ENCODE results near the gene CEP295NL. TPM values are rescaled to one million over a fixed set of nuclear protein-coding genes. Genes with fewer than 3 reads are reported as not detected.
"Not testable (repeated sequence)": the region's sequence is repeated elsewhere in the genome, so short reads cannot be mapped to it uniquely, and the experiment has no call there.

The CEP295NL gene
- total RNA-seq, 1 donor from 2014 or later, result 2.6 TPM

GRCh38 chr17:78946631-78947030 lies 43.6 kb upstream of the CEP295NL start:
- Mint-ChIP-seq H3K4me1 (ENCODE audit: low read depth) (peaks cover 2% of the 10 kb centered on the region), H3K4me3 (ENCODE audit: low read depth) (no peak overlapping the region), H3K36me3 (ENCODE audit: insufficient read depth) (no peaks in the 10 kb centered on the region), H3K27me3 (peaks cover 6% of the 10 kb centered on the region), H3K27ac (no peak overlapping the region), H3K9me3 (ENCODE audit: low read depth) (peaks cover 10% of the 10 kb centered on the region)
- no peak for TF ChIP-seq CTCF (IDR thresholded peaks at IDR 0.05; ENCODE audit: unreplicated experiment)
- no peak for DNase-seq (ENCODE audit: low spot score, unreplicated experiment)

GRCh38 chr17:78946131-78946530 lies 43.1 kb upstream of the CEP295NL start:
- Mint-ChIP-seq H3K27me3 (peaks cover 6% of the 10 kb centered on the region), H3K9me3 (ENCODE audit: low read depth) (peaks cover 8% of the 10 kb centered on the region), H3K4me1 (ENCODE audit: low read depth) (peaks cover 2% of the 10 kb centered on the region), H3K4me3 (ENCODE audit: low read depth) (no peak overlapping the region), H3K27ac (no peak overlapping the region), H3K36me3 (ENCODE audit: insufficient read depth) (no peaks in the 10 kb centered on the region)
- no peak for TF ChIP-seq CTCF (IDR thresholded peaks at IDR 0.05; ENCODE audit: unreplicated experiment)
- no peak for DNase-seq (ENCODE audit: low spot score, unreplicated experiment)

- not testable (repeated sequence) for H3K4me1 Mint-ChIP-seq (ENCODE audit: low read depth); H3K4me3 Mint-ChIP-seq (ENCODE audit: low read depth); DNase-seq (ENCODE audit: low spot score, unreplicated experiment); H3K27me3 Mint-ChIP-seq; H3K36me3 Mint-ChIP-seq (ENCODE audit: insufficient read depth); H3K27ac Mint-ChIP-seq; H3K9me3 Mint-ChIP-seq (ENCODE audit: low read depth)
Measured at GRCh38 chr17:78945455-78945854, 42.5 kb upstream of the CEP295NL start.

GRCh38 chr17:78944956-78945355 lies 42.0 kb upstream of the CEP295NL start:
- H3K27ac Mint-ChIP-seq, result no peak overlapping the region
- H3K36me3 Mint-ChIP-seq (ENCODE audit: insufficient read depth), result no peaks in the 10 kb centered on the region
- peaks cover 6% of the 10 kb centered on the region for H3K27me3 Mint-ChIP-seq
- peaks cover 2% of the 10 kb centered on the region for H3K4me1 Mint-ChIP-seq (ENCODE audit: low read depth)
- H3K9me3 Mint-ChIP-seq (ENCODE audit: low read depth), result no peaks in the 10 kb centered on the region
- TF ChIP-seq CTCF (IDR thresholded peaks at IDR 0.05; ENCODE audit: unreplicated experiment), result no peak
- H3K4me3 Mint-ChIP-seq (ENCODE audit: low read depth), result no peak overlapping the region
- no peak for DNase-seq (ENCODE audit: low spot score, unreplicated experiment)

- no peak for TF ChIP-seq CTCF (IDR thresholded peaks at IDR 0.05; ENCODE audit: unreplicated experiment)
- Mint-ChIP-seq H3K4me3 (ENCODE audit: low read depth) (no peak overlapping the region), H3K4me1 (ENCODE audit: low read depth) (peaks cover 2% of the 10 kb centered on the region), H3K9me3 (ENCODE audit: low read depth) (no peaks in the 10 kb centered on the region), H3K27me3 (peaks cover 6% of the 10 kb centered on the region), H3K36me3 (ENCODE audit: insufficient read depth) (no peaks in the 10 kb centered on the region), H3K27ac (no peak overlapping the region)
- DNase-seq (ENCODE audit: low spot score, unreplicated experiment), result no peak
Measured at GRCh38 chr17:78944026-78944425, 41.0 kb upstream of the CEP295NL start.

GRCh38 chr17:78940708-78941107 lies 37.7 kb upstream of the CEP295NL start:
- no peak for DNase-seq (ENCODE audit: low spot score, unreplicated experiment)

More at GRCh38 chr17:78940708-78941107, 37.7 kb upstream of the CEP295NL start:
- Mint-ChIP-seq H3K27me3 (peaks cover 6% of the 10 kb centered on the region), H3K9me3 (ENCODE audit: low read depth) (no peaks in the 10 kb centered on the region), H3K4me3 (ENCODE audit: low read depth) (no peak overlapping the region), H3K27ac (no peak overlapping the region), H3K4me1 (ENCODE audit: low read depth) (no peaks in the 10 kb centered on the region), H3K36me3 (ENCODE audit: insufficient read depth) (no peaks in the 10 kb centered on the region)
- TF ChIP-seq CTCF (IDR thresholded peaks at IDR 0.05; ENCODE audit: unreplicated experiment), result no peak
